Activated CD4-positive, alpha-beta T cell treated with anti-CD3 and anti-CD28 coated beads for 4 hours (primary cell): Measurements from ENCODE around the gene ASNS.

Source experiments
- DNase-seq, 2 donors: peaks; one replicate each; pipeline ENCODE4 v3.0.0-alpha.2; 2020

The ASNS gene

DNA sequence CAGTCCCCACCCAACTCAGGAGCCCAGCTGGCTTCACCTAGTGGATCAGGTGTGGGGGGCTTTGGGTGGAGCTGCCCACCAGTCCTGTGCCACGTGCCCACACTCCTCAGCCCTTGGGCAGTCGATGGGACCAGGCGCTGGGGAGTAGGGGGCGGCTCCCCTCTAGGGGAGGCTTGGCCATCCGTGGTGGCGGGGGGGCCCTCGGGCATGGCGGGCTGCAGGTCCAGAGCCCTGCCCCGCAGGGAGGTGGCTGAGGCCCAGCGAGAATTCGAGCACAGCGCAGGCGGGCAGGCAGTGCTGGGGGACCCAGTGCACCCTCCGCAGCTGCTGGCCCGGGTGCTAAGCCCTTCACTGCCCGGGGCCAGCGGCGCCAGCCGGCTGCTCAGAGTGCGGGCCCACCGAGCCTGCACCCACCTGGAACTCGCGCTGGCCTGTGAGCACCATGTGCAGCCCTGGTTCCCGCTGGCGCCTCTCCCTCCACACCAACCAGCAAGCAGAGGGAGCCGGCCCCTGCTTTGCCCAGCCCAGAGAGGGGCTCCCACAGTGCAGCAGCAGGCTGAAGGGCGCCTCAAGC, 29.3 kb downstream of the ASNS start:
- no peak for DNase-seq

DNA sequence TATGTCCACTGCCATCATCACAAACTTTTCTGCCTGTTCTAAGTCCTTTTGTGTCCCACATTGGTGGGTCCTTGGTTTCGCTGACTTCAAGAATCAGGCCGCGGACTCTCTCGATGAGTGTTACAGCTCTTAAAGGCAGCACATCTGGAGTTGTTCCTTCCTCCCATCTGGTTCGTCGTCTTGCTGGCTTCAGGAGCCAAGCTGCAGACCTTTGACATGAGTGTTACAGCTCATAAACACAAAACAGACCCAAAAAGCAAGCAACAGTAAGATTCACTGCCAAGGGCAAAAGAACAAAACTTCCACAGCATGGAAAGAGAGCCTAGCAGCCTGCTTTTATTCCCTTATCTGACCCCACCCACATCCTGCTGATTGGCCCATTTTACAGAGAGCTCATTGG, 30.2 kb downstream of the ASNS start:
- DNase-seq, result no peak

DNA sequence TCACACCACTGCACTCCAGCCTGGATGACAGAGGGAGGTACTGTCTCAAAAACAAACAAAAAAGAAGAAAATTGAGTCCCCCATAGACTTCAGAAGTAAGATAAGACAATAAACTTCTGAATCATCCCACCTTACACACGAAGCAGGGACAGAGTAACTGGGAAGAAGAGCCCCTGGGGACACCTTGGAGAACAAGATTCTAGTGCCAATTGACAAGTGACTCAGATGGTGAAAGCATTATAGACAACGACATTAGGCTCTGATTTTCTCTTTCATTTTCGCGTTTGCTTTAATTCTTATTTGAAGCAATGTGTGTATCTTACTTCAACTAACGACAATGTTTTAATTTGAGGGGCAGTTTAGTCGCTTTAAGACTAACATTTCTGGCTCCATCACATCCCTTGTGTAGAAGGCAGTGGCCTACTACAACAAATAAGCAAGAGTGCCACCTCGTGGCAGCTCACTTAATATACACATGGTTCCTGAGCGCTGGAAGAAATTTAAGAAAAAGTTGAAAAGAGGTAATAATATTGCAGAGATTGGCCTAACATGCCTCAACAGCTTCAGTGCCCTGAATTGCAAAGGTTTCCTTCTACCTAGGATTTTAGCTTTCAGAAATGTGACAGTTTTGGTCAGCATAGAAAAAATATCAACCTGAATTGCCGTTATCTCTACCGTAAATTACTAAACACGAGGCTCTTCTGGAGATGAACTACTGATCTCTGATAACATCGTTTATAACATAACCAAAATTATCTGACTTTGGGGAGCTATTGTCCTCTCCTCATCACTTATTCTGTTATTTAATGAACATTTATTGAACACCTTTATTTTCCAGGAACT, 36.7 kb downstream of the ASNS start:
- DNase-seq, result peak; percentile 45 to 60

DNA sequence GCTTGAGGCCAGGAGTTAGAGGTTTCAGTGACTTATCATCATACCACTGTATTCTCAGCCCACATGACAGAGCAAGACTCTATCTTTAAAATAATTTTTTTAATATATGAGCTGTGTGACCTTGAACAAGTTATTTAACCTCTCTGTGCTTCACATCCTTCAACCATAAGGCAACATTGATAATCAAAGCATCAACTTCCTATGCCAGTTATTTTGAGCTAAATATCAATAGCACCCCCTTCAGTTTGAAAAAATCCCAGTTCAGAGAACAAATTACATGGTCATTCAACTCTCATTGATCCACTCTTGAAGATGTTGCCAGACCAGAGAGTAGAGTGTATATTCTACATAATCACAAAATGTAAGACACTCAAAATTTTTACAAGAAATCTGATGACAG, 53.0 kb downstream of the ASNS start:
- DNase-seq, result no peak

DNA sequence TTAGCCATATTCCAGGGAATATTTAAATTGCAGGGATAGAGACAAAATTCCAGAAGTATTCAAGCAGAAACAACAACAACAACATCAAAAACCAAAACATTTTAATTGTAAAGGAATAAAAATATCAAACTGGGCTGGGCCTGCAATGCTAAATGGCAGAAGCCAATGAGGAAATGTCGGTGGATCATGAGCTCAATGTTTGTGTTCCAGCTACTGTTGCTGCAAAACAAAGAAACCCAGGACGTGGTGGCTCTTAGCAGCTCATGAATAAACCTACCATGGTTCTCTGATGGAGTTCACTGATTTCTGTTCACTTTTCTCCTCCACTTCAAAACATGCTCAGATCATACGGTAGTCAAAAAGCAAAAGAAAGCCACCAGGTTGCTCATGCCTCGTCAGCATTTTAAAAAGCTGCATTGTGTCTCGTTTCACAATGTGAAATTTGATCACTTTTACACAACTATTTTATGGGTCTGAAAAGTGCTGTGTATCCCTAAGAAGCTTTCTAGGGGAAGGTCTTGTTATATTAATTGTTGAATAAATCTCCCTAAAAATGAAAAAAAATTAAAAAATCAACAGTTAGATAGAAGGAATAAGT, 54.0 kb downstream of the ASNS start:
- DNase-seq, result no peak
